HS-5 (cell line): ENCODE data around the gene ADD1.

Source experiments
- DNase-seq: peaks from one replicate; pipeline ENCODE4 v3.0.0-alpha.2; 2012; ENCODE audit warnings: low read depth

The ADD1 gene

GRCh38 chr4:2834001-2834921 lies 9.4 kb upstream of the ADD1 start:
- no peak for DNase-seq

GRCh38 chr4:2835978-2836377 lies 7.7 kb upstream of the ADD1 start:
- DNase-seq: no peak

- no peak for DNase-seq
Measured at GRCh38 chr4:2836391-2836859, 7.2 kb upstream of the ADD1 start.

GRCh38 chr4:2837110-2837903 lies 6.3 kb upstream of the ADD1 start:
- no peak for DNase-seq

- DNase-seq: no peak
Measured at GRCh38 chr4:2837904-2838496, 5.6 kb upstream of the ADD1 start.

GRCh38 chr4:2839060-2839459 lies 4.6 kb upstream of the ADD1 start:
- no peak for DNase-seq

- no peak for DNase-seq
Measured at GRCh38 chr4:2842687-2843262, 869 bp upstream of the ADD1 start.

GRCh38 chr4:2843941-2844584 lies 419 bp downstream of the ADD1 start:
- DNase-seq: no peak

GRCh38 chr4:2846172-2846571 lies 2.5 kb downstream of the ADD1 start:
- DNase-seq: no peak

- no peak for DNase-seq
Measured at GRCh38 chr4:2847302-2847871, 3.7 kb downstream of the ADD1 start.

GRCh38 chr4:2848449-2848848 lies 4.8 kb downstream of the ADD1 start:
- DNase-seq: no peak

GRCh38 chr4:2849267-2850152 lies 5.9 kb downstream of the ADD1 start:
- no peak for DNase-seq

- no peak for DNase-seq
Measured at GRCh38 chr4:2850966-2851798, 7.5 kb downstream of the ADD1 start.

GRCh38 chr4:2852481-2852921 lies 8.9 kb downstream of the ADD1 start:
- DNase-seq: no peak

GRCh38 chr4:2855584-2855983 lies 11.9 kb downstream of the ADD1 start:
- no peak for DNase-seq

- no peak for DNase-seq
Measured at GRCh38 chr4:2856266-2856665, 12.6 kb downstream of the ADD1 start.

GRCh38 chr4:2857349-2857927 lies 13.8 kb downstream of the ADD1 start:
- DNase-seq: no peak

- DNase-seq: no peak
Measured at GRCh38 chr4:2858451-2859217, 15.0 kb downstream of the ADD1 start.
